ENCODE results near the gene SEMA3B.

- TF ChIP-seq POLR2A (IDR thresholded peaks at IDR 0.05; ENCODE audit: low read depth, low read length) (no peak), POLR2AphosphoS5 (IDR thresholded peaks at IDR 0.05; ENCODE audit: low read depth, low read length) (no peak), TAF1 (IDR thresholded peaks at IDR 0.05; ENCODE audit: borderline replicate concordance, low read depth, low read length) (no peak)
These were observed 1.0 kb downstream of the SEMA3B start for GRCh38 chr3:50269977-50270413.

Measured in GM12892 (cell line).